EL (cell line): Measurements from ENCODE around the gene TTC28.

Experiments used
- DNase-seq: peaks from one replicate; pipeline ENCODE4 v3.0.0-alpha.2; 2016

Gene TTC28

GRCh38 chr22:27995801-27996528, 683.7 kb downstream of the TTC28 start:
- no peak for DNase-seq

GRCh38 chr22:27994481-27995331, 684.9 kb downstream of the TTC28 start:
- no peak for DNase-seq

- no peak for DNase-seq
Measured at GRCh38 chr22:27993774-27994350, 685.8 kb downstream of the TTC28 start.

GRCh38 chr22:27993201-27993635, 686.4 kb downstream of the TTC28 start:
- no peak for DNase-seq

- DNase-seq: no peak
Measured at GRCh38 chr22:27992294-27993165, 687.1 kb downstream of the TTC28 start.

- no peak for DNase-seq
Measured at GRCh38 chr22:27991586-27992293, 687.9 kb downstream of the TTC28 start.

GRCh38 chr22:27990879-27991278, 688.8 kb downstream of the TTC28 start:
- no peak for DNase-seq

- no peak for DNase-seq
Measured at GRCh38 chr22:27990451-27990840, 689.2 kb downstream of the TTC28 start.

- no peak for DNase-seq
Measured at GRCh38 chr22:27989758-27990450, 689.7 kb downstream of the TTC28 start.

- no peak for DNase-seq
Measured at GRCh38 chr22:27988704-27989103, 690.9 kb downstream of the TTC28 start.

GRCh38 chr22:27987557-27987956, 692.1 kb downstream of the TTC28 start:
- DNase-seq: peak; percentile 98

GRCh38 chr22:27986937-27987336, 692.7 kb downstream of the TTC28 start:
- DNase-seq: no peak

- DNase-seq: no peak
Measured at GRCh38 chr22:27986459-27986858, 693.2 kb downstream of the TTC28 start.

- no peak for DNase-seq
Measured at GRCh38 chr22:27985323-27986275, 694.0 kb downstream of the TTC28 start.

- DNase-seq: no peak
Measured at GRCh38 chr22:27984723-27985122, 694.9 kb downstream of the TTC28 start.

- no peak for DNase-seq
Measured at GRCh38 chr22:27984001-27984695, 695.5 kb downstream of the TTC28 start.

GRCh38 chr22:27983361-27983791, 696.3 kb downstream of the TTC28 start:
- DNase-seq: no peak

GRCh38 chr22:27982630-27983180, 696.9 kb downstream of the TTC28 start:
- no peak for DNase-seq

- DNase-seq: no peak
Measured at GRCh38 chr22:27982106-27982505, 697.5 kb downstream of the TTC28 start.
